ENCODE data around the gene KCNH1. TPM values are rescaled to one million over a fixed set of nuclear protein-coding genes. Genes with fewer than 3 reads are reported as not detected.

The KCNH1 gene
- total RNA-seq, 1 experiment from 2014 or later, result not detected

- H3K4me2 ChIP-seq (ENCODE audit: low read length), result no peak overlapping the region
- no TSS peak for BruUV-seq (replicated peaks)
- ChIA-PET RAD21 (ENCODE audit: low non-redundant PET in 1 of 2, low total read pairs in 2 of 2, uncharacterized antibody in 2 of 2, unreplicated experiment in 2 of 2) (no interaction called here), CTCF (no interaction called here), POLR2A (no interaction called here)
- H3K9me3 ChIP-seq (ENCODE audit: control insufficient read depth in 1 of 2, insufficient read depth in 1 of 2, low read depth in 1 of 2, low read length in 2 of 2), result no peaks in the 10 kb centered on the region
- H3K9me2 ChIP-seq (ENCODE audit: insufficient read depth), result no peaks in the 10 kb centered on the region
- DNase-seq (ENCODE audit: low read depth, low spot score), result no peak
- H2AFZ ChIP-seq (ENCODE audit: low read depth, low read length, poor library complexity, severe bottlenecking), result no peak overlapping the region
- no peak overlapping the region for H3K9ac ChIP-seq (ENCODE audit: low read length)
- H3K27me3 ChIP-seq (ENCODE audit: insufficient read depth, low read length), result peaks cover 15% of the 10 kb centered on the region
- ATAC-seq, result no peak
- no peaks in the 10 kb centered on the region for H3K36me3 ChIP-seq (ENCODE audit: control insufficient read depth in 1 of 2, insufficient read depth in 2 of 2, low read length in 2 of 2)
- no peaks in the 10 kb centered on the region for H3K4me1 ChIP-seq (ENCODE audit: control insufficient read depth in 1 of 2, insufficient read depth in 2 of 2, low read length in 2 of 2)
- H3K27ac ChIP-seq (ENCODE audit: low read depth, low read length), result no peak overlapping the region
- no peaks in the 10 kb centered on the region for H3K79me2 ChIP-seq (ENCODE audit: insufficient read depth, low read length)
- no peak overlapping the region for H3K4me3 ChIP-seq (replicated peaks in 1 of 2; ENCODE audit: low read depth in 1 of 2, low read length in 2 of 2)
- H4K20me1 ChIP-seq (ENCODE audit: insufficient read depth), result no peaks in the 10 kb centered on the region
- intact Hi-C loops (cut with micrococcal nuclease), result no loop called here
- TF ChIP-seq EZH2phosphoT487 (IDR thresholded peaks at IDR 0.05; ENCODE audit: borderline replicate concordance) (no peak), EZH2 (IDR thresholded peaks at IDR 0.05) (no peak)
Measured at GRCh38 chr1:210690236-210690635, 443.7 kb downstream of the KCNH1 start.

GRCh38 chr1:210689826-210690225, 444.1 kb downstream of the KCNH1 start:
- ChIA-PET CTCF (no interaction called here), RAD21 (ENCODE audit: low non-redundant PET in 1 of 2, low total read pairs in 2 of 2, uncharacterized antibody in 2 of 2, unreplicated experiment in 2 of 2) (no interaction called here), POLR2A (no interaction called here)
- intact Hi-C loops (cut with micrococcal nuclease), result no loop called here
- no peak overlapping the region for H3K4me2 ChIP-seq (ENCODE audit: low read length)
- ATAC-seq (no peak), DNase-seq (ENCODE audit: low read depth, low spot score) (no peak)
- no peak overlapping the region for H2AFZ ChIP-seq (ENCODE audit: low read depth, low read length, poor library complexity, severe bottlenecking)
- TF ChIP-seq POLR2A (IDR thresholded peaks at IDR 0.05; ENCODE audit: borderline replicate concordance, extremely low read depth, insufficient read depth, insufficient read length), result no peak
- no peak for TF ChIP-seq CBX3 (IDR thresholded peaks at IDR 0.05; ENCODE audit: low read depth)
- no peak for TF ChIP-seq EGR1 (IDR thresholded peaks at IDR 0.05; ENCODE audit: low read depth)
- TF ChIP-seq CEBPB (IDR thresholded peaks at IDR 0.05; ENCODE audit: low read depth), result no peak
- TF ChIP-seq FOSL1 (IDR thresholded peaks at IDR 0.05; ENCODE audit: low read depth), result no peak
- no peak for TF ChIP-seq ZBTB33 (IDR thresholded peaks at IDR 0.05; ENCODE audit: extremely low read depth, insufficient replicate concordance, low read length)
- TF ChIP-seq ELF1 (IDR thresholded peaks at IDR 0.05; ENCODE audit: borderline replicate concordance, low read depth), result no peak
- TF ChIP-seq POLR2AphosphoS5 (IDR thresholded peaks at IDR 0.05; ENCODE audit: low read depth, low read length), result no peak
- no peak for TF ChIP-seq RAD21 (IDR thresholded peaks at IDR 0.05; ENCODE audit: low read depth)
- no peak for TF ChIP-seq ZFX (IDR thresholded peaks at IDR 0.05)
- TF ChIP-seq ATF3 (IDR thresholded peaks at IDR 0.05), result no peak
- no peak for TF ChIP-seq SIN3A (IDR thresholded peaks at IDR 0.05; ENCODE audit: low read depth)
- no peak for TF ChIP-seq EZH2 (IDR thresholded peaks at IDR 0.05)
- TF ChIP-seq YY1 (IDR thresholded peaks at IDR 0.05; ENCODE audit: extremely low read depth, insufficient replicate concordance, low read depth, low read length), result no peak
- no peak for TF ChIP-seq EZH2phosphoT487 (IDR thresholded peaks at IDR 0.05; ENCODE audit: borderline replicate concordance)
- no peak for TF ChIP-seq TCF7L2 (IDR thresholded peaks at IDR 0.05; ENCODE audit: borderline replicate concordance, extremely low read depth, insufficient read depth, insufficient read length)
- no peak for TF ChIP-seq CTCF (IDR thresholded peaks at IDR 0.05 in 2 of 3, conservative IDR thresholded peaks at IDR 0.05 in 1 of 3; ENCODE audit: borderline replicate concordance in 1 of 3, insufficient read depth in 1 of 3, low read depth in 2 of 3, low read length in 2 of 3)
- H3K36me3 ChIP-seq (ENCODE audit: control insufficient read depth in 1 of 2, insufficient read depth in 2 of 2, low read length in 2 of 2), result no peaks in the 10 kb centered on the region
- no peaks in the 10 kb centered on the region for H4K20me1 ChIP-seq (ENCODE audit: insufficient read depth)
- H3K9me2 ChIP-seq (ENCODE audit: insufficient read depth), result no peaks in the 10 kb centered on the region
- BruUV-seq (replicated peaks), result no TSS peak
- H3K27me3 ChIP-seq (ENCODE audit: insufficient read depth, low read length), result peaks cover 11% of the 10 kb centered on the region
- H3K9me3 ChIP-seq (ENCODE audit: control insufficient read depth in 1 of 2, insufficient read depth in 1 of 2, low read depth in 1 of 2, low read length in 2 of 2), result no peaks in the 10 kb centered on the region
- no peaks in the 10 kb centered on the region for H3K79me2 ChIP-seq (ENCODE audit: insufficient read depth, low read length)
- no peak overlapping the region for H3K9ac ChIP-seq (ENCODE audit: low read length)
- H3K27ac ChIP-seq (ENCODE audit: low read depth, low read length), result no peak overlapping the region
- no peaks in the 10 kb centered on the region for H3K4me1 ChIP-seq (ENCODE audit: control insufficient read depth in 1 of 2, insufficient read depth in 2 of 2, low read length in 2 of 2)
- H3K4me3 ChIP-seq (replicated peaks in 1 of 2; ENCODE audit: low read depth in 1 of 2, low read length in 2 of 2), result no peak overlapping the region

Data from HCT116 (cell line).